Activated CD8-positive, alpha-beta T cell treated with anti-CD3 and anti-CD28 coated beads, Interleukin-2, amount 10 ng/mL, durations not matched to agents 7 days and 5 days (primary cell): ENCODE measurements around the gene ZNF431. TPM values are rescaled to one million over a fixed set of nuclear protein-coding genes. Genes with fewer than 3 reads are reported as not detected.
A peak's percentile ranks its signal among the peaks of the same experiment; 100 is the strongest.

ENCODE experiments used
- ATAC-seq: fragments of 150-1000 bp; cut with Tn5 transposase; one replicate; pipeline ENCODE4 v1.10.0; 2021; ENCODE audit warnings: moderate library complexity
- CTCF ChIA-PET: fragments of 350-600 bp; sonication (Branson Sonifier 250); formaldehyde crosslinking; loops from one replicate; lab custom pipeline; 2021; ENCODE audit warnings: antibody characterized with exemption; lab: Charles Lee
- POLR2A ChIA-PET: fragments of 350-600 bp; sonication (Branson Sonifier 250); formaldehyde crosslinking; loops from one replicate; lab custom pipeline; 2021; ENCODE audit warnings: antibody characterized with exemption; lab: Charles Lee
- DNase-seq: peaks from one replicate; pipeline ENCODE4 v3.0.0-alpha.2; 2020
- H3K27ac Mint-ChIP-seq: one replicate; pipeline ENCODE4 v1.8.0; 2021; ENCODE audit warnings: mild to moderate bottlenecking, mixed read lengths
- H3K27me3 Mint-ChIP-seq: one replicate; pipeline ENCODE4 v1.8.0; 2021; ENCODE audit warnings: low read depth, mixed read lengths
- H3K36me3 Mint-ChIP-seq: one replicate; pipeline ENCODE4 v1.8.0; 2021; ENCODE audit warnings: low read depth, mixed read lengths
- H3K4me1 Mint-ChIP-seq: one replicate; pipeline ENCODE4 v1.8.0; 2021; ENCODE audit warnings: low read depth, mixed read lengths
- H3K4me3 Mint-ChIP-seq: one replicate; pipeline ENCODE4 v1.8.0; 2021; ENCODE audit warnings: mild to moderate bottlenecking, mixed read lengths
- H3K9me3 Mint-ChIP-seq: one replicate; pipeline ENCODE4 v1.8.0; 2022; ENCODE audit warnings: mixed read lengths; ENCODE audit not compliant: insufficient read depth
- total RNA-seq, 2 experiments: library from RNA; stranded (reverse); gene quantifications; one replicate each; pipeline ENCODE4 v1.2.3, GENCODE V29; 2021

Gene ZNF431
- 10 to 100 TPM; 22.6 to 23.9 TPM for total RNA-seq

GRCh38 chr19:21141787-21142464 lies at the start of gene ZNF431:
ZNF431 (plus strand) TSS chr19:21142040; CDS start chr19:21142184, 144 bp downstream.
- Mint-ChIP-seq H3K4me1 (peaks cover 24% of the 10 kb centered on the region), H3K27me3 (no peaks in the 10 kb centered on the region), H3K27ac (peak within 1 kb of the TSS; percentile 97), H3K9me3 (peaks cover 6% of the 10 kb centered on the region), H3K4me3 (peak within 1 kb of the TSS; percentile 98), H3K36me3 (peaks cover 51% of the 10 kb centered on the region)
- POLR2A ChIA-PET, result interaction anchor here (0.6 to 2.7 kb wide), 21 partner anchors 23 to 911 kb away, joined by 3 to 17 read pairs (median 4); partner anchors contain the start of genes ZNF100, ZNF257, ZNF429 and ZNF430
- ATAC-seq (peak; percentile 99), DNase-seq (peak; percentile 95)
- CTCF ChIA-PET, result interaction anchor here (0.6 to 1.7 kb wide), 7 partner anchors 9 to 121 kb away, joined by 3 to 4 read pairs (median 3); partner anchors contain the start of gene ZNF430

- POLR2A ChIA-PET, result no interaction called here
- Mint-ChIP-seq H3K4me1 (peaks cover 1% of the 10 kb centered on the region), H3K36me3 (peaks cover 43% of the 10 kb centered on the region), H3K9me3 (no peaks in the 10 kb centered on the region), H3K27me3 (no peaks in the 10 kb centered on the region), H3K4me3 (no peak overlapping the region), H3K27ac (no peak overlapping the region)
- ATAC-seq (no peak), DNase-seq (no peak)
- CTCF ChIA-PET, result no interaction called here
These were observed 49.7 kb upstream of the ZNF431 start for GRCh38 chr19:21092109-21092508.

- DNase-seq (no peak), ATAC-seq (no peak)
- ChIA-PET CTCF (no interaction called here), POLR2A (no interaction called here)
- H3K27me3 Mint-ChIP-seq, result no peaks in the 10 kb centered on the region
- H3K36me3 Mint-ChIP-seq, result peaks cover 45% of the 10 kb centered on the region
- H3K9me3 Mint-ChIP-seq, result no peaks in the 10 kb centered on the region
- no peaks in the 10 kb centered on the region for H3K4me1 Mint-ChIP-seq
- H3K27ac Mint-ChIP-seq, result no peak overlapping the region
- H3K4me3 Mint-ChIP-seq, result no peak overlapping the region
These were observed 47.4 kb upstream of the ZNF431 start for GRCh38 chr19:21094347-21095025.

GRCh38 chr19:21098291-21098690 lies 43.5 kb upstream of the ZNF431 start:
- Mint-ChIP-seq H3K27ac (no peak overlapping the region), H3K36me3 (peaks cover 51% of the 10 kb centered on the region), H3K9me3 (peaks cover 4% of the 10 kb centered on the region), H3K27me3 (no peaks in the 10 kb centered on the region), H3K4me1 (peaks cover 9% of the 10 kb centered on the region), H3K4me3 (no peak overlapping the region)
- ATAC-seq (no peak), DNase-seq (no peak)
- ChIA-PET CTCF (no interaction called here), POLR2A (no interaction called here)

- Mint-ChIP-seq H3K27me3 (no peaks in the 10 kb centered on the region), H3K4me3 (no peak overlapping the region), H3K4me1 (peaks cover 9% of the 10 kb centered on the region), H3K36me3 (peaks cover 53% of the 10 kb centered on the region), H3K9me3 (peaks cover 6% of the 10 kb centered on the region), H3K27ac (no peak overlapping the region)
- no peak for DNase-seq
- ATAC-seq, result no peak
- ChIA-PET CTCF (no interaction called here), POLR2A (interaction anchor here (1.0 kb wide), 1 partner anchor 19 kb away, joined by 3 read pairs; no protein-coding TSS in a partner anchor)
These were observed 40.2 kb upstream of the ZNF431 start for GRCh38 chr19:21101521-21102242.

GRCh38 chr19:21109116-21109515 lies 32.7 kb upstream of the ZNF431 start:
- ChIA-PET CTCF (no interaction called here), POLR2A (no interaction called here)
- no peak overlapping the region for H3K27ac Mint-ChIP-seq
- DNase-seq (no peak), ATAC-seq (no peak)
- H3K9me3 Mint-ChIP-seq, result peaks cover 26% of the 10 kb centered on the region
- no peaks in the 10 kb centered on the region for H3K4me1 Mint-ChIP-seq
- no peaks in the 10 kb centered on the region for H3K27me3 Mint-ChIP-seq
- H3K4me3 Mint-ChIP-seq, result no peak overlapping the region
- H3K36me3 Mint-ChIP-seq, result peaks cover 72% of the 10 kb centered on the region

- CTCF ChIA-PET, result no interaction called here
- Mint-ChIP-seq H3K27ac (no peak overlapping the region), H3K9me3 (peaks cover 34% of the 10 kb centered on the region), H3K4me1 (no peaks in the 10 kb centered on the region), H3K36me3 (peaks cover 73% of the 10 kb centered on the region), H3K4me3 (no peak overlapping the region), H3K27me3 (no peaks in the 10 kb centered on the region)
- ATAC-seq (no peak), DNase-seq (no peak)
- POLR2A ChIA-PET, result no interaction called here
These were observed 31.7 kb upstream of the ZNF431 start for GRCh38 chr19:21110183-21110582.

GRCh38 chr19:21115430-21115829 lies 26.4 kb upstream of the ZNF431 start:
- Mint-ChIP-seq H3K27ac (no peak overlapping the region), H3K36me3 (peaks cover 72% of the 10 kb centered on the region), H3K9me3 (peaks cover 51% of the 10 kb centered on the region), H3K27me3 (no peaks in the 10 kb centered on the region), H3K4me1 (no peaks in the 10 kb centered on the region), H3K4me3 (no peak overlapping the region)
- ATAC-seq (no peak), DNase-seq (no peak)
- ChIA-PET POLR2A (no interaction called here), CTCF (no interaction called here)

GRCh38 chr19:21117041-21117907 lies 24.6 kb upstream of the ZNF431 start:
- ATAC-seq (no peak), DNase-seq (no peak)
- CTCF ChIA-PET, result no interaction called here
- H3K27ac Mint-ChIP-seq, result no peak overlapping the region
- no peaks in the 10 kb centered on the region for H3K4me1 Mint-ChIP-seq
- peaks cover 41% of the 10 kb centered on the region for H3K9me3 Mint-ChIP-seq
- H3K36me3 Mint-ChIP-seq, result peaks cover 61% of the 10 kb centered on the region
- POLR2A ChIA-PET, result no interaction called here
- H3K4me3 Mint-ChIP-seq, result no peak overlapping the region
- H3K27me3 Mint-ChIP-seq, result no peaks in the 10 kb centered on the region

- ChIA-PET POLR2A (no interaction called here), CTCF (no interaction called here)
- Mint-ChIP-seq H3K36me3 (peaks cover 23% of the 10 kb centered on the region), H3K4me3 (no peak overlapping the region), H3K27me3 (no peaks in the 10 kb centered on the region), H3K27ac (no peak overlapping the region), H3K4me1 (no peaks in the 10 kb centered on the region), H3K9me3 (peaks cover 8% of the 10 kb centered on the region)
- DNase-seq (no peak), ATAC-seq (no peak)
These were observed 15.8 kb upstream of the ZNF431 start for GRCh38 chr19:21126078-21126477.

GRCh38 chr19:21127001-21127400 lies 14.8 kb upstream of the ZNF431 start:
- POLR2A ChIA-PET, result no interaction called here
- Mint-ChIP-seq H3K4me3 (no peak overlapping the region), H3K4me1 (no peaks in the 10 kb centered on the region), H3K27me3 (no peaks in the 10 kb centered on the region), H3K27ac (no peak overlapping the region), H3K9me3 (peaks cover 8% of the 10 kb centered on the region), H3K36me3 (peaks cover 20% of the 10 kb centered on the region)
- DNase-seq (no peak), ATAC-seq (no peak)
- CTCF ChIA-PET, result no interaction called here
